Endothelial cell of umbilical vein (primary cell): Measurements from ENCODE around the gene SHMT1.
"Not testable (repeated sequence)": the region's sequence is repeated elsewhere in the genome, so short reads cannot be mapped to it uniquely, and the experiment has no call there.

ENCODE experiments used
- CTCF ChIP-seq, 2 donors: IDR thresholded peaks; 1 replicate in 1 of 2; 2 replicates in 1 of 2; pipeline ENCODE4 v1.5.1; 2011; ENCODE audit warnings: low read length in 2 of 2, mild to moderate bottlenecking in 2 of 2, moderate library complexity in 2 of 2, control low read depth in 1 of 2, inconsistent platforms in 1 of 2, low read depth in 1 of 2; ENCODE audit not compliant: insufficient read depth in 1 of 2; ENCODE audit errors: extremely low read depth in 1 of 2
- EZH2 ChIP-seq: IDR thresholded peaks from 2 replicates; pipeline ENCODE4 v1.6.1; 2012; ENCODE audit warnings: borderline replicate concordance, low read depth, mild to moderate bottlenecking, moderate library complexity, low read length, inconsistent platforms; ENCODE audit not compliant: severe bottlenecking
- GATA2 ChIP-seq: IDR thresholded peaks from 2 replicates; pipeline ENCODE4 v1.7.0; 2011; ENCODE audit warnings: low read depth, mild to moderate bottlenecking, moderate library complexity, mixed read lengths, low read length; ENCODE audit not compliant: insufficient read length, insufficient read depth
- JUN ChIP-seq: IDR thresholded peaks from 2 replicates; pipeline ENCODE4 v1.6.1; 2011; ENCODE audit warnings: borderline replicate concordance, low read depth; ENCODE audit not compliant: insufficient read length, insufficient read depth
- MAX ChIP-seq: IDR thresholded peaks from 2 replicates; pipeline ENCODE4 v1.6.1; 2011; ENCODE audit not compliant: insufficient read depth, insufficient read length
- MYC ChIP-seq: IDR thresholded peaks from one replicate; pipeline ENCODE4 v1.6.1; 2011; ENCODE audit warnings: mild to moderate bottlenecking, low read depth, low read length
- POLR2A ChIP-seq: IDR thresholded peaks from 2 replicates; pipeline ENCODE4 v1.6.1; 2012; ENCODE audit warnings: low read depth, mild to moderate bottlenecking, control low read depth, low read length
- POLR2AphosphoS5 ChIP-seq: IDR thresholded peaks from 2 replicates; pipeline ENCODE4 v1.6.1; 2012; ENCODE audit warnings: low read depth, mild to moderate bottlenecking, control low read depth, low read length, moderate library complexity; ENCODE audit not compliant: insufficient read depth

GRCh38 chr17:18383079-18383481, 19.7 kb upstream of the SHMT1 start:
- not testable (repeated sequence) for TF ChIP-seq CTCF (IDR thresholded peaks at IDR 0.05; ENCODE audit: extremely low read depth in 1 of 2, insufficient read depth in 1 of 2, low read depth in 1 of 2, low read length in 2 of 2); POLR2A; EZH2; POLR2AphosphoS5; MYC; MAX; JUN; GATA2
